NT2/D1 (cell line): Measurements from ENCODE around the gene OSBPL10.

Source experiments
- DNase-seq: peaks from one replicate; pipeline ENCODE4 v3.0.0-alpha.2; 2011; ENCODE audit warnings: low read depth, low spot score
- H3K27me3 ChIP-seq: 2 replicates; pipeline ENCODE4 v1.6.0; 2011; ENCODE audit warnings: mild to moderate bottlenecking; ENCODE audit not compliant: insufficient read length, insufficient read depth
- H3K36me3 ChIP-seq: 2 replicates; pipeline ENCODE4 v1.6.1; 2011; ENCODE audit warnings: mild to moderate bottlenecking, low read length, mixed read lengths; ENCODE audit not compliant: insufficient read depth, insufficient read length
- H3K4me1 ChIP-seq: 2 replicates; pipeline ENCODE4 v1.5.1; 2011; ENCODE audit not compliant: insufficient read depth, insufficient read length
- H3K4me3 ChIP-seq: 2 replicates; pipeline ENCODE4 v1.5.1; 2011; ENCODE audit warnings: low read depth; ENCODE audit not compliant: insufficient read length
- H3K9ac ChIP-seq: 2 replicates; pipeline ENCODE4 v1.6.0; 2011; ENCODE audit warnings: low read depth; ENCODE audit not compliant: insufficient read length
- H3K9me3 ChIP-seq: 2 replicates; pipeline ENCODE4 v1.5.1; 2011; ENCODE audit warnings: mild to moderate bottlenecking, low read length; ENCODE audit not compliant: insufficient read depth
- SUZ12 ChIP-seq: IDR thresholded peaks from 2 replicates; pipeline ENCODE4 v1.6.1; 2011; ENCODE audit not compliant: insufficient read length, insufficient read depth; ENCODE audit errors: extremely low read depth
- YY1 ChIP-seq: IDR thresholded peaks from 2 replicates; pipeline ENCODE4 v1.6.1; 2011; ENCODE audit not compliant: insufficient read length, insufficient read depth
- ZNF274 ChIP-seq: IDR thresholded peaks from 2 replicates; pipeline ENCODE4 v1.6.1; 2011; ENCODE audit warnings: mild to moderate bottlenecking, low read depth, low read length

OSBPL10 gene

DNA sequence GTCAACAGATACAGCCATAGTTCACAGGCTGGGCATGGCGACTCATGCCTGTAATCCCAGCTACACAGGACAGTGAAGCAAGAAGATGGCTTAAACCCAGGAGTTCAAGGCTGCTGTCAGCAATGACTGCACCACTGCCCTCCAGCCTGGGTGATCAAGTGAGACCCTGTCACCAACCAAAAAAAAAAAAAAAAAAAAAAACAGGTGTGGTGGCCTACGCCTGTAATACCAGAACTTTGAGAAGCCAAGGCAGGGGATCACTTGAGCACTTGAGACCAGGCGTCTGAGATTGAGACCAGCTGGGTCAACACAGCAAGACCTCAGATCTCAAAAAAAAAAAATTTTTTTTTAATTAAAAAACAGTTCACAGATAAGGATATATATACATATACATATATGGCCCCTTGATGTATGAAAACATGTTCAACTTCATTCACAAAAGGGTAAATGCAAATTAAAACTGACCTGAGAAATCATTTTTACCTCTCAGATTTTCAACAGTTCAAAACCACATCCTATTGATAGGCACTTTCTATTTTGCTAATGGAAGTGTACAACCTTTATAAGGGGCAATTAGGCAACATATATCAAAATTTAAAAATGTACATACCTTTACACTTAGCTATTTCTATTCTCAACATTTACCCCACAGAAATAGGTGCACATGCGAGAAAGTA is 51.1 kb downstream of the OSBPL10 start:
- peaks cover 6% of the 10 kb centered on the region for H3K4me1 ChIP-seq
- no peak overlapping the region for H3K4me3 ChIP-seq
- H3K9ac ChIP-seq, result no peak overlapping the region
- no peaks in the 10 kb centered on the region for H3K9me3 ChIP-seq
- no peak for DNase-seq
- no peaks in the 10 kb centered on the region for H3K36me3 ChIP-seq
- H3K27me3 ChIP-seq, result no peaks in the 10 kb centered on the region
- TF ChIP-seq SUZ12 (no peak), YY1 (no peak), ZNF274 (no peak)

DNA sequence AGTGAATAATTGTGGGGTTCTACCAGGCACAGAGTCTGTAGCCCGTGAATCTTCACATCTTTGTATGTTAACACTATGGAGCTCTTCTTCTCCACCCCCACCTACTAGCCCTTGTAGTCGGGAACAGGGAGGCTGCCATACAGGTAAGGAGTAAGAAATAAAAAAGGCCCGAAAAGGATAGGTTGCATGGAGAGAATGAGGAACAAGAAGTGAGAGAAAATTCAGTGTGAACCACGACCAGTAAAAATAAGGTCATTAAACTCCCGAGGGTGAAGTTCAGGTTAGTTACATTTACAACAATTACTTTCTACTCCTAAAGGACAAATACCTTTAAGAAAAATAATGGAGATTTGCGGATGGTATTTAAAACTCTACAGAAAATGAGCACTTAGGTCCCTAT is 53.3 kb downstream of the OSBPL10 start:
- DNase-seq, result no peak
- Histone ChIP-seq H3K4me1 (no peaks in the 10 kb centered on the region), H3K4me3 (no peak overlapping the region), H3K9ac (no peak overlapping the region), H3K27me3 (no peaks in the 10 kb centered on the region), H3K36me3 (no peaks in the 10 kb centered on the region), H3K9me3 (no peaks in the 10 kb centered on the region)
- no peak for TF ChIP-seq YY1
- no peak for TF ChIP-seq ZNF274
- TF ChIP-seq SUZ12, result no peak

DNA sequence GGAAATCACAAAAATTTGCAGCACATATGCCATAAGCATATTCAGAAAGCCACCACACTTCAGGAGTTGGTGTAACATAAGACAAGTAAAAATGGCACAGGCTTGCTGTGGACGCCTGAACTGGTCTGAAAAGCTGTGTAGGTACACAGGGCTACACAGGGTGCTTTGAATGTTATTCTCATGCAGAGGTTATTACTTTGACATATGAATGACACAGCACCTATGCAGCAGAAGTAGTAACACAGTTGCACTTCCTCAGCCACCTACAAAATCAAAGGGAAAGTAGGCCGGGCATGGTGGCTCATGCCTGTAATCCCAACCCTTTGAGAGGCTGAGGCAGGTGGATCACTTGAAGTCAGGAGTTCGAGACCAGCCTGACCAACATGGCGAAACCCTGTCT is 54.5 kb downstream of the OSBPL10 start:
- TF ChIP-seq YY1, result no peak
- no peak overlapping the region for H3K9ac ChIP-seq
- no peaks in the 10 kb centered on the region for H3K27me3 ChIP-seq
- H3K9me3 ChIP-seq, result 0 out of 2 replicates have a peak, but pooled peaks cover under 1% of the 10 kb centered on the region
- no peaks in the 10 kb centered on the region for H3K4me1 ChIP-seq
- H3K36me3 ChIP-seq, result no peaks in the 10 kb centered on the region
- no peak for DNase-seq
- H3K4me3 ChIP-seq, result no peak overlapping the region

DNA sequence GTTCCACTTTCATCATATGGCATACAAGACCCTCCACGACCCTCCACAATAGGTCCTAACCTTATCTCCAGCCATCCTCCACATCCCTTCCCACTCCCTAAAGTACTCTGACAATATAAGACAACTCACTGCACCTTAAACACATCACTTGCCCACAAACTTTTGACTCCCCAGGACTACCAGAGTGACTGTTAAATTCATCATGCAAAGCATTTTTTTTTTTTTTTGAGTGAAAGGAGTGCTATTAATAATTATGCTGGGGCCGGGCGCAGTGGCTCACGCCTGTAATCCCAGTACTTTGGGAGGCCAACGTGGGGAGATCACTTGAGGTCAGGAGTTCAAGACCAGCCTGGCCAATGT is 55.8 kb downstream of the OSBPL10 start:
- no peaks in the 10 kb centered on the region for H3K4me1 ChIP-seq
- DNase-seq, result no peak
- peaks cover 14% of the 10 kb centered on the region; the same call in 1 of the 2 replicates for H3K9me3 ChIP-seq
- TF ChIP-seq ZNF274, result no peak
- TF ChIP-seq YY1, result no peak
- no peak for TF ChIP-seq SUZ12
- no peaks in the 10 kb centered on the region for H3K27me3 ChIP-seq
- H3K4me3 ChIP-seq, result no peak overlapping the region
- no peak overlapping the region for H3K9ac ChIP-seq
- H3K36me3 ChIP-seq, result no peaks in the 10 kb centered on the region

DNA sequence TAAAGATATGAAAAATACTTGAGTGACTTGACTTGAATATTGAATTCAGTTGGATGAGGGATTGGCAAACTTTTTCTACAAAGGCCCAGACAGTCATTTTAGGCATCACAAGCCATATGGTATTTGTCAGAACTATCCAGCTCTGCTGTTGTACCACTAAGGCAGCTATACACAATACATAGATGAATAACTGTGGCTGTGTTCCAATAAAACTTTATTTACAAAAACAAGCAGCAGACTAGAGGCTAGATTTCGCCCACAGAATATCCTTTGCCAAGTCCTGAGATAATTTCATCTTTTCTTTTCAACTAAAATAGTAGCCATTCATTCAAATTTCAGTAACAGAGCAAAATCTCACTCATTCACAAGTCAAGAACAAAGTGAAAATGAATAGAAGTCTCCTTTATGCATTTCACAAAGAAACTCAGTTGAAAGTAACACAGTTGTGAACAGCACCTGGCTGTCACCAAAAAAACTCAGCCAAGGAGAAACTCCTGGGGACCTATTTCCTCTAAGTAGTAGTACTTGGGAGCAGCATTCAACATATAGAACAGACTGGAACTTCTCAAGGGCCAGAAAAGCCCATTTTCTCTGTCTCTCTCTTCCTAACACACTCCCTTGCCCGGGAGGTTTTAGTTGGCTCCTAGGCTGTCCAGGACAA is 56.3 kb downstream of the OSBPL10 start:
- Histone ChIP-seq H3K4me1 (no peaks in the 10 kb centered on the region), H3K9ac (no peak overlapping the region), H3K36me3 (no peaks in the 10 kb centered on the region), H3K4me3 (no peak overlapping the region), H3K27me3 (no peaks in the 10 kb centered on the region), H3K9me3 (peaks cover 19% of the 10 kb centered on the region; the same call in 1 of the 2 replicates)
- DNase-seq, result no peak
- TF ChIP-seq SUZ12 (no peak), ZNF274 (no peak), YY1 (no peak)

DNA sequence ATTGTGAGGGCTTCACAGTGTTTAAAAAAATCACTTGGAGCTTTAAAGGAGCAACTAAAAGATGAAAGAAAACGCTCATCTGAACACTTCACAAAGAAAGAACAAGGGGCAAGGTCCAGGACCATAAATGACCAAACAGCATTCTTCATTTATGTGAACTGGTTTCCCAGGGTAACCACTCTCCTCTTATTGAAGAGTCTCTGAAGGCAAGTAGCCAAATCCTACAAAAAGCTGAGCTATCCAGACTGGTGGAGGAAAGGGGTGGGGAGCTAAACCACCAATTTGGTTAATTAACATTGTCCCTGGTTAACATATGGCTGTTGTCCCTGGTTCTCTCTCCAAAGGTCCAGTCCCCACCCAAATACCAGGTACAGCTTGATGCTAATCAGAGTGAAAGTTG is 58.1 kb downstream of the OSBPL10 start:
- TF ChIP-seq SUZ12 (no peak), YY1 (no peak), ZNF274 (no peak)
- DNase-seq, result no peak
- Histone ChIP-seq H3K36me3 (no peaks in the 10 kb centered on the region), H3K27me3 (no peaks in the 10 kb centered on the region), H3K9ac (no peak overlapping the region), H3K9me3 (peaks cover 21% of the 10 kb centered on the region; the same call in 1 of the 2 replicates), H3K4me3 (no peak overlapping the region), H3K4me1 (no peaks in the 10 kb centered on the region)

DNA sequence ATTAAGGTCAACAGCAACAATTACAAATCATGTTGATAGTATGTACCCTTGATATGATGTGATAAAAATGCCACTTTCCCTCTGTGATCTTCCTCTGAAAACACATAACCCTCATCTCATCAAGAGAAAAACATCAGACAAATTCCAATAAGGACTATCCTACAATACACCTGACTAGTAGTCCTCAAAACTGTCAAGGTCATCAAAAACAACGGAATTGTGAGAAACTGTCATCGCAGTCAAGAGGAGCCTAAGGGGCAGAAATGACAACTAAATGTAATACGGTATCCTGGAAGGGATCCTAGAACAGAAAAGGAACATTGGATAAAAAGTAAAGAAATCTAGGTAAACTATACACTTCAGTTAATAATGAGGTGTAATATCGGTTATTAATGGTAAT is 59.2 kb downstream of the OSBPL10 start:
- Histone ChIP-seq H3K4me1 (no peaks in the 10 kb centered on the region), H3K9me3 (peaks cover 21% of the 10 kb centered on the region; the same call in 1 of the 2 replicates), H3K9ac (no peak overlapping the region), H3K27me3 (no peaks in the 10 kb centered on the region), H3K4me3 (no peak overlapping the region), H3K36me3 (no peaks in the 10 kb centered on the region)
- TF ChIP-seq SUZ12, result no peak
- TF ChIP-seq ZNF274, result no peak
- no peak for DNase-seq

DNA sequence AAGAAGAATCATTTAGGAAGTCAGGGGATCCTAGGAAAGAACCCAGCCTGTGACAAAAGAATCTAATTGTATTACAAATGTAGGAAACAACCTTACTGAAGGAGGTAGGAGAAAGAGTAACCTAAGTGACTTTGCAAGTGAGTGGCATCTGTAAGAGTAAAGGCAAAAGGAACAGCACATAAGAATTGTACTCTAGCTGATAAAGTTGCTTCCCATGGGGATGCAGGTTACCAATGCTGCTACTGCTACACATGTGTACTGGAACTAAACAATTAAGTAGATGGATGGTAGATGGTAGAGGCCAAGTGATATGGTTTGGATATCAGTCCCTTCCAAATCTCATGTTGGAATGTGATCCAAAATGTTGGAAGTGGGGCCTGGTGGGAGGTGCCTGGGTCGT is 60.8 kb downstream of the OSBPL10 start:
- no peak overlapping the region for H3K9ac ChIP-seq
- no peaks in the 10 kb centered on the region for H3K36me3 ChIP-seq
- H3K9me3 ChIP-seq, result peaks cover 21% of the 10 kb centered on the region; the same call in 1 of the 2 replicates
- TF ChIP-seq SUZ12, result no peak
- TF ChIP-seq ZNF274, result no peak
- no peak for TF ChIP-seq YY1
- no peaks in the 10 kb centered on the region for H3K27me3 ChIP-seq
- no peak for DNase-seq
- H3K4me3 ChIP-seq, result no peak overlapping the region
- no peaks in the 10 kb centered on the region for H3K4me1 ChIP-seq
